A549 (cell line): ENCODE data around the gene BBS4. TPM values are rescaled to one million over a fixed set of nuclear protein-coding genes. Genes with fewer than 3 reads are reported as not detected.

Experiments used
- ATAC-seq, 2 experiments: fragments of 200-7000 bp in 1 of 2; fragments of >200 bp in 1 of 2; cut with Nextera tagmentation in 1 of 2; cut with Tn5 transposase in 1 of 2; 3 replicates each; pipeline versions ENCODE4 v1.8.0 to v1.9.1; 2018 to 2020; ENCODE audit warnings: mild to moderate bottlenecking in 1 of 2, moderate library complexity in 1 of 2
- CTCF ChIA-PET: fragments of 300-600 bp; sonication (Branson Sonifier 250); formaldehyde crosslinking; extraction: SDS; loops from one replicate; lab custom pipeline; 2021; ENCODE audit warnings: antibody characterized with exemption, inconsistent platforms; lab: Yijun Ruan, JAX
- POLR2A ChIA-PET: fragments of 350-600 bp; formaldehyde crosslinking; extraction: SDS; loops from one replicate; lab custom pipeline; 2021; ENCODE audit warnings: antibody characterized with exemption, inconsistent platforms; lab: Yijun Ruan, JAX
- DNase-seq, 2 experiments: peaks; one replicate each; pipeline versions ENCODE4 v3.0.0 to v3.0.0-alpha.2; 2011 to 2016; ENCODE audit warnings: low read depth in 1 of 2, low spot score in 1 of 2
- FAIRE-seq: peaks from 2 replicates; lab custom pipeline; 2011; peaks lifted over from hg19 to GRCh38; lab: Jason Lieb, UNC
- H3K27ac ChIP-seq, 2 experiments: fragments of >200 bp; sonication (Bioruptor Twin); formaldehyde crosslinking; 3 replicates each; pipeline ENCODE4 v1.5.1; 2016 to 2017
- H3K4me1 ChIP-seq: fragments of >200 bp; sonication (Bioruptor Twin); formaldehyde crosslinking; 3 replicates; pipeline ENCODE4 v1.6.1; 2016
- H3K4me2 ChIP-seq: fragments of >200 bp; sonication (Bioruptor Twin); formaldehyde crosslinking; 3 replicates; pipeline ENCODE4 v1.6.1; 2016
- H3K4me3 ChIP-seq: fragments of >200 bp; sonication (Bioruptor Twin); formaldehyde crosslinking; 3 replicates; pipeline ENCODE4 v1.5.1; 2016
- H3K9me3 ChIP-seq: fragments of >200 bp; sonication (Bioruptor Twin); formaldehyde crosslinking; 3 replicates; pipeline ENCODE4 v1.6.1; 2016
- ATOH8 ChIP-seq: fragments of 250-450 bp; sonication (Bioruptor Pico); IDR thresholded peaks from 2 replicates; pipeline ENCODE4 v1.5.0; 2020; ENCODE audit warnings: low read depth, mild to moderate bottlenecking, moderate library complexity
- BHLHE40 ChIP-seq: IDR thresholded peaks from 2 replicates; pipeline ENCODE4 v1.6.1; 2012; ENCODE audit warnings: low read depth, low read length, inconsistent platforms
- CTCF ChIP-seq: fragments of >200 bp; sonication (Bioruptor Twin); formaldehyde crosslinking; IDR thresholded peaks from 3 replicates; pipeline ENCODE4 v1.5.1; 2016
- EHMT2 ChIP-seq: fragments of 200-600 bp; sonication (generic); IDR thresholded peaks from 2 replicates; pipeline ENCODE4 v1.6.1; 2016; ENCODE audit warnings: antibody characterized with exemption, low read depth, mild to moderate bottlenecking, moderate library complexity
- FOXS1 ChIP-seq: fragments of 250-450 bp; sonication (Bioruptor Pico); IDR thresholded peaks from 2 replicates; pipeline ENCODE4 v1.5.0; 2020; ENCODE audit warnings: mild to moderate bottlenecking, moderate library complexity
- HOXB13 ChIP-seq: fragments of 250-450 bp; sonication (Bioruptor Pico); IDR thresholded peaks from 2 replicates; pipeline ENCODE4 v1.5.0; 2020; ENCODE audit warnings: low read depth, mild to moderate bottlenecking, moderate library complexity
- HOXB5 ChIP-seq: fragments of 250-450 bp; sonication (Bioruptor Pico); IDR thresholded peaks from 2 replicates; pipeline ENCODE4 v1.5.0; 2020; ENCODE audit warnings: mild to moderate bottlenecking, moderate library complexity
- KDM5A ChIP-seq: fragments of 200-600 bp; sonication (generic); IDR thresholded peaks from 2 replicates; pipeline ENCODE4 v1.6.1; 2016; ENCODE audit warnings: antibody characterized with exemption, mild to moderate bottlenecking
- MAFK ChIP-seq: fragments of 450-650 bp; IDR thresholded peaks from 2 replicates; pipeline ENCODE4 v1.6.1; 2014; ENCODE audit not compliant: partially characterized antibody
- MAZ ChIP-seq: fragments of 150-350 bp; IDR thresholded peaks from 2 replicates; pipeline ENCODE4 v1.6.1; 2014; ENCODE audit warnings: antibody characterized with exemption, low read depth, low read length, borderline replicate concordance
- POLR2AphosphoS2 ChIP-seq: conservative IDR thresholded peaks from 2 replicates; pipeline ENCODE4 v1.6.1; 2012; ENCODE audit warnings: low read length, improper control_type of control experiment, inconsistent platforms
- RAD21 ChIP-seq, 2 experiments: fragments of >200 bp in 1 of 2; sonication (Bioruptor Twin) in 1 of 2; formaldehyde crosslinking in 1 of 2; IDR thresholded peaks in 1 of 2; conservative IDR thresholded peaks in 1 of 2; 2 replicates in 1 of 2; 3 replicates in 1 of 2; pipeline ENCODE4 v1.6.1; 2012 to 2018; ENCODE audit warnings: inconsistent platforms in 1 of 2
- RNF2 ChIP-seq: fragments of 200-600 bp; sonication (generic); IDR thresholded peaks from 2 replicates; pipeline ENCODE4 v1.6.1; 2016; ENCODE audit warnings: low read depth, mild to moderate bottlenecking, antibody characterized with exemption, moderate library complexity, borderline replicate concordance
- SREBF2 ChIP-seq: fragments of 450-650 bp; IDR thresholded peaks from 2 replicates; pipeline ENCODE4 v1.6.1; 2014; ENCODE audit warnings: mild to moderate bottlenecking, moderate library complexity
- ZC3H11A ChIP-seq: fragments of 450-650 bp; IDR thresholded peaks from 2 replicates; pipeline ENCODE4 v1.6.1; 2014; ENCODE audit warnings: antibody characterized with exemption, mild to moderate bottlenecking
- ZFP36 ChIP-seq: fragments of 450-650 bp; IDR thresholded peaks from 2 replicates; pipeline ENCODE4 v1.6.1; 2014; ENCODE audit warnings: borderline replicate concordance; ENCODE audit not compliant: partially characterized antibody
- ZNF302 ChIP-seq: fragments of 250-450 bp; sonication (Bioruptor Pico); IDR thresholded peaks from 2 replicates; pipeline ENCODE4 v1.9.0; 2021; ENCODE audit warnings: inconsistent platforms, mild to moderate bottlenecking, moderate library complexity
- WGBS: methylation state at CpG from one replicate; pipeline ENCODE4 v1.1.6; 2017; ENCODE audit errors: missing lambda C conversion rate; 5-methylcytosine and 5-hydroxymethylcytosine counted together
- polyA plus RNA-seq, 4 experiments: library from polyadenylated mRNA; depleted of rRNA in 3 of 4; stranded (reverse); fragments of >200 nt; fragmentation: RNase III in 1 of 4; extraction: RNeasy Plus Mini Kit Qiagen cat#74134 plus additional on column Dnase treatment in 1 of 4; gene quantifications; 2 replicates in 3 of 4; 3 replicates in 1 of 4; pipeline ENCODE4 v1.2.3, GENCODE V29; 2011 to 2017
- TF ChIP-seq, protein P1 (sequence below): fragments of >200 bp; sonication (Bioruptor Twin); formaldehyde crosslinking; IDR thresholded peaks from 2 replicates; pipeline ENCODE4 v1.6.1; 2016
- TF ChIP-seq, protein P2 (sequence below): IDR thresholded peaks from 2 replicates; pipeline ENCODE4 v1.6.1; 2012
- TF ChIP-seq, protein P3 (sequence below): IDR thresholded peaks from 2 replicates; pipeline ENCODE4 v1.6.1; 2012; ENCODE audit warnings: low read depth, borderline replicate concordance

Gene BBS4
- polyA plus RNA-seq, 2 of the 4 experiments (the other 2 are of a cell fraction): 22.6 to 40.4 TPM

- WGBS: 88% methylated on average over 1 of the region's 1 CpG
- POLR2A ChIA-PET: no interaction called here
- TF ChIP-seq, protein P1, sequence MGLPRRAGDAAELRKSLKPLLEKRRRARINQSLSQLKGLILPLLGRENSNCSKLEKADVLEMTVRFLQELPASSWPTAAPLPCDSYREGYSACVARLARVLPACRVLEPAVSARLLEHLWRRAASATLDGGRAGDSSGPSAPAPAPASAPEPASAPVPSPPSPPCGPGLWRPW: no peak
- TF ChIP-seq MAZ (no peak), SREBF2 (no peak), CTCF (no peak), FOXS1 (CRISPR knock-in tag) (no peak), KDM5A (no peak), ZC3H11A (no peak), ZNF302 (CRISPR knock-in tag) (no peak)
- TF ChIP-seq, protein P2, sequence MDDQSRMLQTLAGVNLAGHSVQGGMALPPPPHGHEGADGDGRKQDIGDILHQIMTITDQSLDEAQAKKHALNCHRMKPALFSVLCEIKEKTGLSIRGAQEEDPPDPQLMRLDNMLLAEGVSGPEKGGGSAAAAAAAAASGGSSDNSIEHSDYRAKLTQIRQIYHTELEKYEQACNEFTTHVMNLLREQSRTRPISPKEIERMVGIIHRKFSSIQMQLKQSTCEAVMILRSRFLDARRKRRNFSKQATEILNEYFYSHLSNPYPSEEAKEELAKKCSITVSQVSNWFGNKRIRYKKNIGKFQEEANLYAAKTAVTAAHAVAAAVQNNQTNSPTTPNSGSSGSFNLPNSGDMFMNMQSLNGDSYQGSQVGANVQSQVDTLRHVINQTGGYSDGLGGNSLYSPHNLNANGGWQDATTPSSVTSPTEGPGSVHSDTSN: no peak
- TF ChIP-seq, protein P3, sequence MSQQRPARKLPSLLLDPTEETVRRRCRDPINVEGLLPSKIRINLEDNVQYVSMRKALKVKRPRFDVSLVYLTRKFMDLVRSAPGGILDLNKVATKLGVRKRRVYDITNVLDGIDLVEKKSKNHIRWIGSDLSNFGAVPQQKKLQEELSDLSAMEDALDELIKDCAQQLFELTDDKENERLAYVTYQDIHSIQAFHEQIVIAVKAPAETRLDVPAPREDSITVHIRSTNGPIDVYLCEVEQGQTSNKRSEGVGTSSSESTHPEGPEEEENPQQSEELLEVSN: no peak
- DNase-seq (no peak), ATAC-seq (0 out of 6 replicates have a peak, but pooled peaks of 1 of the 2 experiments have one; percentile 12), FAIRE-seq (peak; percentile 46)
- Histone ChIP-seq H3K4me3 (no peak overlapping the region), H3K27ac (no peak overlapping the region), H3K9me3 (peaks cover 24% of the 10 kb centered on the region), H3K4me2 (no peak overlapping the region), H3K4me1 (no peaks in the 10 kb centered on the region)
- CTCF ChIA-PET: no interaction called here
These were observed 85.3 kb downstream of the BBS4 start for GRCh38 chr15:72771329-72771725.

DNA sequence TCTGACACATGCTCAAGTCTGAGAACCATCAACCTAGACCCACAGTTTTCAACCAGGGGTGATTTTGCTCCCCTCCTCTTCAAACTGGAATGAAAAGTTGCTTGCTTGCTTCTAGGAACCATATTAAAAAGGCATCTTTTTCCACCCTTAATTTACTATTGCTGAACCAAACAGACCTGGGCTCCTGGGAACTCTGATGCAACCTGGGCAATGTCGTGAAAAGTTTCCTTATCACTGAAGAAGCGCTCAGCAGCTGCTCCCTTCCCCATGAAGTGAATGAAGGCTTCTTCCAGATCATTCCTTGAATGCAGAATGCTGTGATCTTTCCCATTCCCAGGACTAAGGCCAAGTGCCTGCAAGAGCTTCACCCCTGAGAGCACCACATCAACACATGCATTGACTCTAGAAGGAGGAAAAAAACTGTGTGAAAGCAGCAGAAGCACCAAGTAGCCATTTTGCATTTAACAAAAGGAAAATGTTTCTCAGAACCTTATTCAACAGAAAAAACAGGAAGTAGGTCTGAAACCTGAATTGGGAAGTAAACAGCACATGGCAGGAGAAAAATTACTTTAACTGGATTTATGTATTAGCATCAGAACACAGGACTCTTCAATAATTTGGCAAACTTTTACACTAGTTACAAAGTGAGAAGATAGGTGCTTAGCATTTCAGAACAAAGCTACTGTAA lies 88.8 kb downstream of the BBS4 start:
- TF ChIP-seq RAD21 (conservative IDR thresholded peaks at IDR 0.05 in 1 of 2, IDR thresholded peaks at IDR 0.05 in 1 of 2): no peak
- TF ChIP-seq HOXB5: no peak
- no peak for TF ChIP-seq RNF2
- TF ChIP-seq EHMT2: no peak
- TF ChIP-seq ZFP36: no peak
- TF ChIP-seq ATOH8 (CRISPR knock-in tag): no peak
- TF ChIP-seq POLR2AphosphoS2: no peak
- TF ChIP-seq BHLHE40: no peak
- no peak for TF ChIP-seq MAFK
- no peak for TF ChIP-seq HOXB13 (CRISPR knock-in tag)
- Histone ChIP-seq H3K9me3 (no peaks in the 10 kb centered on the region), H3K4me3 (no peak overlapping the region), H3K4me2 (no peak overlapping the region), H3K27ac (no peak overlapping the region), H3K4me1 (no peaks in the 10 kb centered on the region)
- FAIRE-seq (peak; percentile 28), ATAC-seq (no peak), DNase-seq (no peak)
- CTCF ChIA-PET: interaction anchor here (1.0 to 2.4 kb wide), 4 partner anchors 11 to 466 kb away, joined by 3 to 8 read pairs (median 4); no protein-coding TSS in a partner anchor
- WGBS: 100% methylated on average over 2 of the region's 2 CpGs
- POLR2A ChIA-PET: no interaction called here
